Heart left ventricle (tissue), 13 donors: ENCODE measurements around the gene CHL1.

Experiments used
- CTCF ChIP-seq, 12 donors: fragments of 200-600 bp; sonication (generic) in 4 of 12; IDR thresholded peaks; one replicate each; pipeline versions ENCODE4 v1.5.0 to v1.8.0; 2018 to 2022; ENCODE audit warnings: antibody characterized with exemption in 12 of 12, mild to moderate bottlenecking in 5 of 12
- POLR2A ChIP-seq, 2 donors: fragments of 450-650 bp; IDR thresholded peaks; one replicate each; pipeline ENCODE4 v1.6.1; 2017; ENCODE audit warnings: antibody characterized with exemption in 2 of 2, mild to moderate bottlenecking in 2 of 2, moderate library complexity in 2 of 2
- donor health status: ischemic (EF 13 %, LVEDD 7.1; RV severe dilation, severe dysfunction).
- donor health status: DM: no; HTN: yes; CAD: no.
- donor health status: DM: no; HTN: no; CAD: no.
- donor health status: ischemic (EF 25% LVEDD 6.9; RV normal size, moderate dysfunction).
- donor health status: ischemic (EF 25% LVEDD 5.7; RV mildly dilated, moderate dysfunction).
- donor health status: ischemic (EF 35%, LVEDD 5.7; RV mildly dilated, moderate dysfunction).
- donor health status: nonischemic (EF 11% LVEDD 7.7; RV severe dilation, severe dysfunction).
- donor health status: DM: yes; HTN: yes; CAD: no.
- donor health status: PGD.
- donor health status: ischemic (EF 29% LVEDD 5.4; RV normal size, mild dysfunction).
- donor health status: nonischemic (EF 23%, LVEDD 6.1; RV moderate dilation, normal function).

- TF ChIP-seq CTCF (IDR thresholded peaks at IDR 0.05), result no peak
- no peak for TF ChIP-seq POLR2A (IDR thresholded peaks at IDR 0.05)
These were observed 20.7 kb downstream of the CHL1 start for GRCh38 chr3:217099-217813.
